ENCODE results near the gene TSPAN4. TPM values are rescaled to one million over a fixed set of nuclear protein-coding genes. Genes with fewer than 3 reads are reported as not detected.

TSPAN4 gene
- total and polyA plus RNA-seq, 2 of the 13 experiments (the other 11 are each of a cell fraction or from before 2014, with no cell fraction given) = 31.7 to 68.3 TPM

GRCh38 chr11:844693-845644, 2.3 kb downstream of the TSPAN4 start (continued):
- TF ChIP-seq HNF1B (CRISPR knock-in tag; IDR thresholded peaks at IDR 0.05) (no peak), ZBTB10 (CRISPR knock-in tag; IDR thresholded peaks at IDR 0.05; ENCODE audit: borderline replicate concordance) (no peak), ZNF572 (CRISPR knock-in tag; IDR thresholded peaks at IDR 0.05) (0 out of 2 replicates have a peak, but pooled peaks have one; percentile 32), CREB3 (CRISPR knock-in tag; IDR thresholded peaks at IDR 0.05) (no peak), FIP1L1 (IDR thresholded peaks at IDR 0.05; ENCODE audit: borderline replicate concordance, insufficient read depth, low read depth, low read length) (no peak), PITX1 (CRISPR knock-in tag; IDR thresholded peaks at IDR 0.05) (peak; percentile 49), ZNF331 (CRISPR knock-in tag; IDR thresholded peaks at IDR 0.05) (0 out of 2 replicates have a peak, but pooled peaks have one; percentile 23), ZNF556 (CRISPR knock-in tag; IDR thresholded peaks at IDR 0.05; ENCODE audit: borderline replicate concordance) (no peak), TRAFD1 (CRISPR knock-in tag; IDR thresholded peaks at IDR 0.05; ENCODE audit: borderline replicate concordance) (no peak), ZNF749 (CRISPR knock-in tag; IDR thresholded peaks at IDR 0.05; ENCODE audit: borderline replicate concordance) (no peak), ZBTB26 (CRISPR knock-in tag; IDR thresholded peaks at IDR 0.05; ENCODE audit: borderline replicate concordance) (no peak), MEF2D (CRISPR knock-in tag; IDR thresholded peaks at IDR 0.05) (0 out of 2 replicates have a peak, but pooled peaks have one; percentile 63), ZNF17 (CRISPR knock-in tag; IDR thresholded peaks at IDR 0.05) (no peak), JUNB (CRISPR knock-in tag; IDR thresholded peaks at IDR 0.05; ENCODE audit: borderline replicate concordance) (no peak), EP300 (IDR thresholded peaks at IDR 0.05; ENCODE audit: low read depth in 2 of 2, low read length in 2 of 2) (no peak), EP300 (CRISPR knock-in tag; IDR thresholded peaks at IDR 0.05; ENCODE audit: borderline replicate concordance) (0 out of 2 replicates have a peak, but pooled peaks have one; percentile 22), ATF4 (CRISPR knock-in tag; IDR thresholded peaks at IDR 0.05) (no peak)
